ENCODE measurements around the gene GOLGA6L6.
"Not testable (repeated sequence)": the region's sequence is repeated elsewhere in the genome, so short reads cannot be mapped to it uniquely, and the experiment has no call there.

The GOLGA6L6 gene

GRCh38 chr15:20541700-20542099 is at the start of gene GOLGA6L6:
GOLGA6L6 (minus strand) TSS chr15:20541800; CDS start chr15:20541709, 91 bp downstream.
- in situ Hi-C loops (cut with MboI; ENCODE audit: low pct_unique_long_range_greater_than_20kb, low sequenced_read_pairs, unreplicated experiment); DNase-seq (ENCODE audit: low spot score): not testable (repeated sequence)

- in situ Hi-C loops (cut with MboI; ENCODE audit: low pct_unique_long_range_greater_than_20kb, low sequenced_read_pairs, unreplicated experiment); DNase-seq (ENCODE audit: low spot score): not testable (repeated sequence)
Measured at GRCh38 chr15:20590069-20590468, 48.5 kb upstream of the GOLGA6L6 start.

- in situ Hi-C loops (cut with MboI; ENCODE audit: low pct_unique_long_range_greater_than_20kb, low sequenced_read_pairs, unreplicated experiment); DNase-seq (ENCODE audit: low spot score): not testable (repeated sequence)
Measured at GRCh38 chr15:20586821-20587220, 45.2 kb upstream of the GOLGA6L6 start.

GRCh38 chr15:20582726-20583115 is 41.1 kb upstream of the GOLGA6L6 start:
- in situ Hi-C loops (cut with MboI; ENCODE audit: low pct_unique_long_range_greater_than_20kb, low sequenced_read_pairs, unreplicated experiment), result not testable (repeated sequence)

GRCh38 chr15:20582109-20582725 is 40.6 kb upstream of the GOLGA6L6 start:
- DNase-seq (ENCODE audit: low spot score); in situ Hi-C loops (cut with MboI; ENCODE audit: low pct_unique_long_range_greater_than_20kb, low sequenced_read_pairs, unreplicated experiment): not testable (repeated sequence)

More at GRCh38 chr15:20582726-20583115, 41.1 kb upstream of the GOLGA6L6 start:
- not testable (repeated sequence) for DNase-seq (ENCODE audit: low spot score)

- DNase-seq (ENCODE audit: low spot score); in situ Hi-C loops (cut with MboI; ENCODE audit: low pct_unique_long_range_greater_than_20kb, low sequenced_read_pairs, unreplicated experiment): not testable (repeated sequence)
Measured at GRCh38 chr15:20581261-20582108, 39.9 kb upstream of the GOLGA6L6 start.

- DNase-seq (ENCODE audit: low spot score); in situ Hi-C loops (cut with MboI; ENCODE audit: low pct_unique_long_range_greater_than_20kb, low sequenced_read_pairs, unreplicated experiment): not testable (repeated sequence)
Measured at GRCh38 chr15:20579662-20580061, 38.1 kb upstream of the GOLGA6L6 start.

GRCh38 chr15:20551289-20551688 is 9.7 kb upstream of the GOLGA6L6 start:
- in situ Hi-C loops (cut with MboI; ENCODE audit: low pct_unique_long_range_greater_than_20kb, low sequenced_read_pairs, unreplicated experiment); DNase-seq (ENCODE audit: low spot score): not testable (repeated sequence)

GRCh38 chr15:20505926-20506658 is 35.5 kb downstream of the GOLGA6L6 start:
- DNase-seq (ENCODE audit: low spot score); in situ Hi-C loops (cut with MboI; ENCODE audit: low pct_unique_long_range_greater_than_20kb, low sequenced_read_pairs, unreplicated experiment): not testable (repeated sequence)

- DNase-seq (ENCODE audit: low spot score); in situ Hi-C loops (cut with MboI; ENCODE audit: low pct_unique_long_range_greater_than_20kb, low sequenced_read_pairs, unreplicated experiment): not testable (repeated sequence)
Measured at GRCh38 chr15:20502839-20503238, 38.8 kb downstream of the GOLGA6L6 start.

- DNase-seq (ENCODE audit: low spot score); in situ Hi-C loops (cut with MboI; ENCODE audit: low pct_unique_long_range_greater_than_20kb, low sequenced_read_pairs, unreplicated experiment): not testable (repeated sequence)
Measured at GRCh38 chr15:20501512-20502222, 39.9 kb downstream of the GOLGA6L6 start.

- DNase-seq (ENCODE audit: low spot score); in situ Hi-C loops (cut with MboI; ENCODE audit: low pct_unique_long_range_greater_than_20kb, low sequenced_read_pairs, unreplicated experiment): not testable (repeated sequence)
Measured at GRCh38 chr15:20497781-20498180, 43.8 kb downstream of the GOLGA6L6 start.

GRCh38 chr15:20493035-20493434 is 48.6 kb downstream of the GOLGA6L6 start:
- in situ Hi-C loops (cut with MboI; ENCODE audit: low pct_unique_long_range_greater_than_20kb, low sequenced_read_pairs, unreplicated experiment); DNase-seq (ENCODE audit: low spot score): not testable (repeated sequence)

GRCh38 chr15:20492598-20492997 is 49.0 kb downstream of the GOLGA6L6 start:
- in situ Hi-C loops (cut with MboI; ENCODE audit: low pct_unique_long_range_greater_than_20kb, low sequenced_read_pairs, unreplicated experiment); DNase-seq (ENCODE audit: low spot score): not testable (repeated sequence)

- in situ Hi-C loops (cut with MboI; ENCODE audit: low pct_unique_long_range_greater_than_20kb, low sequenced_read_pairs, unreplicated experiment); DNase-seq (ENCODE audit: low spot score): not testable (repeated sequence)
Measured at GRCh38 chr15:20489320-20489719, 52.3 kb downstream of the GOLGA6L6 start.
